BLaER1 (cell line): Measurements from ENCODE around the gene FBXL13.

Source experiments
- H3K27ac ChIP-seq: shearing (Covaris generic); formaldehyde crosslinking; 2 replicates; pipeline ENCODE4 v1.8.1; 2022
- H3K27me3 ChIP-seq: shearing (Covaris generic); formaldehyde crosslinking; 2 replicates; pipeline ENCODE4 v1.8.1; 2022
- H3K36me3 ChIP-seq: shearing (Covaris generic); formaldehyde crosslinking; 2 replicates; pipeline ENCODE4 v1.8.1; 2022
- H3K4me1 ChIP-seq: shearing (Covaris generic); formaldehyde crosslinking; 2 replicates; pipeline ENCODE4 v1.8.1; 2022
- H3K4me2 ChIP-seq: shearing (Covaris generic); formaldehyde crosslinking; 2 replicates; pipeline ENCODE4 v1.8.1; 2022
- H3K4me3 ChIP-seq: shearing (Covaris generic); formaldehyde crosslinking; 2 replicates; pipeline ENCODE4 v1.8.1; 2022
- H3K9ac ChIP-seq: shearing (Covaris generic); formaldehyde crosslinking; 2 replicates; pipeline ENCODE4 v1.8.1; 2022
- H3K9me3 ChIP-seq: shearing (Covaris generic); formaldehyde crosslinking; 2 replicates; pipeline ENCODE4 v1.8.1; 2022
- H4K20me1 ChIP-seq: shearing (Covaris generic); formaldehyde crosslinking; 2 replicates; pipeline ENCODE4 v1.8.1; 2022
- Cebpa-rat ChIP-seq: shearing (Covaris generic); IDR thresholded peaks from 2 replicates; pipeline ENCODE4 v1.8.1; 2022

FBXL13 gene

GRCh38 chr7:102951839-102952238 lies 122.8 kb downstream of the FBXL13 start:
- Histone ChIP-seq H3K4me1 (no peaks in the 10 kb centered on the region), H3K9me3 (peaks cover 5% of the 10 kb centered on the region), H3K36me3 (no peaks in the 10 kb centered on the region), H3K27me3 (no peaks in the 10 kb centered on the region), H3K4me3 (no peak overlapping the region), H3K4me2 (no peak overlapping the region), H3K27ac (no peak overlapping the region), H4K20me1 (no peaks in the 10 kb centered on the region), H3K9ac (no peak overlapping the region)
- TF ChIP-seq Cebpa-rat = no peak

GRCh38 chr7:102944241-102944640 lies 130.4 kb downstream of the FBXL13 start:
- Histone ChIP-seq H3K9me3 (no peaks in the 10 kb centered on the region), H3K36me3 (no peaks in the 10 kb centered on the region), H3K27me3 (no peaks in the 10 kb centered on the region), H3K27ac (no peak overlapping the region), H3K4me3 (no peak overlapping the region), H3K4me1 (no peaks in the 10 kb centered on the region), H3K9ac (no peak overlapping the region), H4K20me1 (no peaks in the 10 kb centered on the region), H3K4me2 (no peak overlapping the region)
- TF ChIP-seq Cebpa-rat = no peak

- no peak overlapping the region for H3K9ac ChIP-seq
- no peaks in the 10 kb centered on the region for H3K9me3 ChIP-seq
- no peak for TF ChIP-seq Cebpa-rat
- no peak overlapping the region for H3K4me2 ChIP-seq
- no peaks in the 10 kb centered on the region for H4K20me1 ChIP-seq
- H3K27me3 ChIP-seq = no peaks in the 10 kb centered on the region
- H3K4me1 ChIP-seq = no peaks in the 10 kb centered on the region
- no peaks in the 10 kb centered on the region for H3K36me3 ChIP-seq
- no peak overlapping the region for H3K4me3 ChIP-seq
- no peak overlapping the region for H3K27ac ChIP-seq
Measured at GRCh38 chr7:102943423-102944169, 131.0 kb downstream of the FBXL13 start.

GRCh38 chr7:102942868-102943267 lies 131.7 kb downstream of the FBXL13 start:
- no peaks in the 10 kb centered on the region for H3K27me3 ChIP-seq
- H4K20me1 ChIP-seq = no peaks in the 10 kb centered on the region
- H3K4me3 ChIP-seq = no peak overlapping the region
- no peak overlapping the region for H3K4me2 ChIP-seq
- H3K9me3 ChIP-seq = no peaks in the 10 kb centered on the region
- no peak overlapping the region for H3K9ac ChIP-seq
- no peak for TF ChIP-seq Cebpa-rat
- H3K36me3 ChIP-seq = no peaks in the 10 kb centered on the region
- no peak overlapping the region for H3K27ac ChIP-seq
- no peaks in the 10 kb centered on the region for H3K4me1 ChIP-seq

GRCh38 chr7:102942181-102942866 lies 132.3 kb downstream of the FBXL13 start:
- Histone ChIP-seq H4K20me1 (no peaks in the 10 kb centered on the region), H3K9me3 (no peaks in the 10 kb centered on the region), H3K36me3 (no peaks in the 10 kb centered on the region), H3K4me1 (no peaks in the 10 kb centered on the region), H3K27me3 (no peaks in the 10 kb centered on the region), H3K9ac (no peak overlapping the region), H3K4me3 (no peak overlapping the region), H3K27ac (no peak overlapping the region), H3K4me2 (no peak overlapping the region)
- no peak for TF ChIP-seq Cebpa-rat

GRCh38 chr7:102938679-102939078 lies 135.9 kb downstream of the FBXL13 start:
- Histone ChIP-seq H3K27me3 (no peaks in the 10 kb centered on the region), H3K4me1 (no peaks in the 10 kb centered on the region), H3K4me3 (no peak overlapping the region), H3K9me3 (no peaks in the 10 kb centered on the region), H3K9ac (no peak overlapping the region), H3K27ac (no peak overlapping the region), H4K20me1 (no peaks in the 10 kb centered on the region), H3K36me3 (no peaks in the 10 kb centered on the region), H3K4me2 (no peak overlapping the region)
- TF ChIP-seq Cebpa-rat = no peak

GRCh38 chr7:102935450-102936115 lies 139.0 kb downstream of the FBXL13 start:
- H3K4me3 ChIP-seq = no peak overlapping the region
- no peak for TF ChIP-seq Cebpa-rat
- H3K27me3 ChIP-seq = no peaks in the 10 kb centered on the region
- H3K27ac ChIP-seq = no peak overlapping the region
- no peaks in the 10 kb centered on the region for H3K4me1 ChIP-seq
- no peaks in the 10 kb centered on the region for H3K36me3 ChIP-seq
- no peaks in the 10 kb centered on the region for H4K20me1 ChIP-seq
- H3K9ac ChIP-seq = no peak overlapping the region
- no peak overlapping the region for H3K4me2 ChIP-seq
- H3K9me3 ChIP-seq = no peaks in the 10 kb centered on the region

GRCh38 chr7:102934701-102935100 lies 139.9 kb downstream of the FBXL13 start:
- TF ChIP-seq Cebpa-rat = no peak
- Histone ChIP-seq H3K9ac (no peak overlapping the region), H3K27ac (no peak overlapping the region), H3K9me3 (no peaks in the 10 kb centered on the region), H3K4me1 (no peaks in the 10 kb centered on the region), H3K36me3 (no peaks in the 10 kb centered on the region), H4K20me1 (no peaks in the 10 kb centered on the region), H3K4me2 (no peak overlapping the region), H3K27me3 (no peaks in the 10 kb centered on the region), H3K4me3 (no peak overlapping the region)

GRCh38 chr7:102934239-102934638 lies 140.4 kb downstream of the FBXL13 start:
- H4K20me1 ChIP-seq = no peaks in the 10 kb centered on the region
- no peaks in the 10 kb centered on the region for H3K36me3 ChIP-seq
- no peak overlapping the region for H3K27ac ChIP-seq
- no peak overlapping the region for H3K4me3 ChIP-seq
- H3K9me3 ChIP-seq = no peaks in the 10 kb centered on the region
- no peaks in the 10 kb centered on the region for H3K4me1 ChIP-seq
- H3K27me3 ChIP-seq = no peaks in the 10 kb centered on the region
- no peak overlapping the region for H3K9ac ChIP-seq
- TF ChIP-seq Cebpa-rat = no peak
- no peak overlapping the region for H3K4me2 ChIP-seq

GRCh38 chr7:102933763-102934162 lies 140.8 kb downstream of the FBXL13 start:
- Histone ChIP-seq H3K4me3 (no peak overlapping the region), H3K9me3 (no peaks in the 10 kb centered on the region), H3K27ac (no peak overlapping the region), H3K9ac (no peak overlapping the region), H3K36me3 (no peaks in the 10 kb centered on the region), H4K20me1 (no peaks in the 10 kb centered on the region), H3K27me3 (no peaks in the 10 kb centered on the region), H3K4me2 (no peak overlapping the region), H3K4me1 (no peaks in the 10 kb centered on the region)
- TF ChIP-seq Cebpa-rat = no peak
